Subcutaneous abdominal adipose tissue (tissue), 5 donors: ENCODE data around the gene BLCAP.
"Not testable (repeated sequence)": the region's sequence is repeated elsewhere in the genome, so short reads cannot be mapped to it uniquely, and the experiment has no call there.

Source experiments
- H3K27ac ChIP-seq: one replicate; pipeline ENCODE4 v1.7.0; 2013; ENCODE audit warnings: low read depth, mild to moderate bottlenecking, inconsistent platforms, low read length, moderate library complexity
- H3K27me3 ChIP-seq, 5 donors: one replicate each; pipeline ENCODE4 v1.7.0; 2013; ENCODE audit warnings: low read length in 5 of 5, inconsistent platforms in 1 of 5; ENCODE audit not compliant: control insufficient read depth in 5 of 5, insufficient read depth in 4 of 5
- H3K36me3 ChIP-seq, 5 donors: one replicate each; pipeline ENCODE4 v1.7.0; 2013; ENCODE audit warnings: low read length in 5 of 5; ENCODE audit not compliant: control insufficient read depth in 5 of 5, insufficient read depth in 5 of 5
- H3K4me1 ChIP-seq, 5 donors: one replicate each; pipeline ENCODE4 v1.7.0; 2013; ENCODE audit warnings: low read length in 5 of 5, mild to moderate bottlenecking in 3 of 5, moderate library complexity in 1 of 5; ENCODE audit not compliant: control insufficient read depth in 5 of 5, insufficient read depth in 5 of 5
- H3K4me3 ChIP-seq, 5 donors: one replicate each; pipeline ENCODE4 v1.7.0; 2013; ENCODE audit warnings: low read length in 5 of 5, low read depth in 1 of 5
- H3K9ac ChIP-seq, 5 donors: one replicate each; pipeline ENCODE4 v1.7.0; 2013; ENCODE audit warnings: low read length in 5 of 5, mild to moderate bottlenecking in 4 of 5, moderate library complexity in 3 of 5
- H3K9me3 ChIP-seq, 5 donors: one replicate each; pipeline ENCODE4 v1.7.0; 2013; ENCODE audit warnings: low read length in 5 of 5; ENCODE audit not compliant: control insufficient read depth in 5 of 5
- donor health status: healthy.
- donor health status: healthy.
- donor health status: healthy.
- donor health status: healthy.
- donor health status: healthy.

BLCAP gene

DNA sequence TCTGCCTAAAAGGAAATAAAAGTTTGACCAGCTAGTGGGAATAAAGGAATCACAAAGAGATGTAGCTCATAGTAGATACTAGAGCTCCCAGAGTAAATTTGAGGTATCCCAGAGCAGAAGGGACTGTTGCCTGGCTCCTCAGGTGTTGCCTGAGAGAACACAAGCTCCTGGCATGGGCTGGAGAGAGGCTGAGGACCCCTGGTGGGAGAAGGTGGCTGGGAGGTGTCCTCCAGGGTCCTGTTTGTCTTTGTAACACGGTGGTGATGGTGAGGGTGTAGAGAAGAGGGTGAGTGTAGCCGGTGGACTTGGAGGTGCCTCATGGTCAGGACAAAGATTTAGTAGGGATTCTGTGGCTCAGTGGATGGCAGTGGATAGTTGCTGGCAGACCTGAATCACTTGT is 34.7 kb downstream of the BLCAP start:
- peaks cover 0 to 4% (median 0%) of the 10 kb centered on the region in 5 donors for H3K9me3 ChIP-seq
- H3K4me1 ChIP-seq = no peaks in the 10 kb centered on the region
- H3K27ac ChIP-seq = no peak overlapping the region
- no peak overlapping the region for H3K4me3 ChIP-seq
- no peaks in the 10 kb centered on the region for H3K27me3 ChIP-seq
- peaks cover 3 to 23% (median 6%) of the 10 kb centered on the region in 5 donors for H3K36me3 ChIP-seq
- H3K9ac ChIP-seq = no peak overlapping the region

DNA sequence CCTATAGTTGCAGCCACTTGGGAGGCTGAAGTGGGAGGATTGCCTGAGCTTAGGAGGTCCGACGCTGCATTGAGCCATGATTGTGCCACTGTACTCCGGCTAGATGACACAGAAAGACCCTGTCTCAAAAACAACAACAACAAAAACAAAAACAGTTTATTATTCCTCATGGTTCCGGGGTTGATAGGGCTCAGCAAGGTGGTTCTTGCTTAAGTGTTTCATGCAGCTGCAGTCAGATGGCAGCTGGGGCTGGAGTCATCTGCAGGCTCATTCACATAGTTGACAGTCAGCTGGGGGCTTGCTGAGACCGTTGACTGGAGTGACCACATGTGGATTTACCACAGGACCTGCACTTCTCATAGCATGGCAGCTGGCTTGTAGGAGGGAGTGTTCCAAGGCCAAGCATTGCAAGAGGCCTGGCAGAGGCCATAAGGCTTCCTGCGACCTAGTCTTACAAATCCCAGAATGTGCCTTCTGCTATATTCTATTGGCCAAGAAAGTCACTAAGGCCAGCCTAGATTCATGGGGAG is 35.5 kb downstream of the BLCAP start:
- H3K9me3 ChIP-seq = peaks cover 0 to 4% (median 0%) of the 10 kb centered on the region in 5 donors
- H3K27me3 ChIP-seq = no peaks in the 10 kb centered on the region
- no peak overlapping the region for H3K27ac ChIP-seq
- no peaks in the 10 kb centered on the region for H3K4me1 ChIP-seq
- no peak overlapping the region for H3K9ac ChIP-seq
- H3K4me3 ChIP-seq = no peak overlapping the region
- peaks cover under 1 to 23% (median 6%) of the 10 kb centered on the region in 5 donors for H3K36me3 ChIP-seq

DNA sequence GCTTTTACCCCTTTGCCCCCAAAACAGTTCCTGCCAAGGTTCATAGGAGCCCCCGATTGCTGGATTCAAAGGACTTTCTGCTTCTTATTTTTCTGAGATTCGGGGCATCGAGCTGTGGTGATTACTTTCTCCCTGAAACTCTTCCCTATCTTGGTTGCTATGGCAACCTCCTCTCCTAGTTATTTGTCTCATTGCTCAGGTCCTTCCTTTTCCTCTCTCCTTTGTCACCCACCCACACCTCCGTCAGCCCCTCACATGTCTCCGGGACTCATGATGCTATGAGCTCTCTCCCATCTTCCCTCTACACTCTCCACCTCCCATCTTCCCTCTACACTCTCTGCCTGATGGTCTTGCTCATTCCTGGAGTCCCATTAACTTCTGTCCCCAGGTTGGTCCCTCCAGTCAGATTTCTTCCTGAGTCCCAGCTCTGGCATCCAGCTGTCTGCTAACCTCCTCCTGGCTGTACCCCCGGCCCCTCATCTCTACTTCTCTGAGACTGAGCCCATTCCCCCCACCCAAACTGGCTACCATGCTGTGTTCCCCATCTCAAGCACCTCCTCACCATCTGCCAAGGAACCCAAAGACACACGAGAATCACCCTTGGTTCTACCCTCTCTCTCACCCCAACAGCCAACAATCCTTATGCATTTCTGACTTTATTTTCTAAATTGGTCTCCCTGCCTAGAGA is 36.9 kb downstream of the BLCAP start:
- Histone ChIP-seq H3K27me3 (no peaks in the 10 kb centered on the region), H3K36me3 (peaks cover 0 to 23% (median 6%) of the 10 kb centered on the region in 5 donors), H3K9ac (no peak overlapping the region), H3K4me1 (peaks cover 0 to 7% (median 0%) of the 10 kb centered on the region in 5 donors), H3K9me3 (peaks cover 0 to 4% (median 0%) of the 10 kb centered on the region in 5 donors), H3K4me3 (no peak overlapping the region), H3K27ac (no peak overlapping the region)

DNA sequence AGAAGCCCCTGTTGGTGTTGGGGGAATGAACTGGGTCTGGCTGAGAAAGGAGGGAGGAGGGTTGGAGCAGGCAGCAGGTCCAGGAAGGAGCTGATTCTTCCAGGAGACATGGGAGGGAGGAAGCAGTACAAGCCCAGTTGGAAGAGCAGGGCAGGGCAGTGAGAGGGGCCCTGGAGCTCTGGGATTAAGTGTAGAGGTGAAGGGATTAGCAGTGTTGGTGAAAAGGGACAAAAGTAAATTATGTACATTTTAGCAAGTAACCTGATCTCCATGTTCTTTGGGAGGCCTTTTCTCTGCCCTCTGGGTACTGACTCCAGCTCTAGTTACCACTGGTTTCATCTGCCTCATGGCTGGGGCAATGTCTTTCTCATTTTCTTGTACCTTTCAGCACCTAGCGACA is 41.5 kb downstream of the BLCAP start:
- H3K4me3 ChIP-seq, H3K9me3 ChIP-seq, H3K27me3 ChIP-seq, H3K27ac ChIP-seq, H3K9ac ChIP-seq, H3K36me3 ChIP-seq: not testable (repeated sequence)
- peaks cover under 1 to 15% (median 4%) of the 10 kb centered on the region in 5 donors for H3K4me1 ChIP-seq

DNA sequence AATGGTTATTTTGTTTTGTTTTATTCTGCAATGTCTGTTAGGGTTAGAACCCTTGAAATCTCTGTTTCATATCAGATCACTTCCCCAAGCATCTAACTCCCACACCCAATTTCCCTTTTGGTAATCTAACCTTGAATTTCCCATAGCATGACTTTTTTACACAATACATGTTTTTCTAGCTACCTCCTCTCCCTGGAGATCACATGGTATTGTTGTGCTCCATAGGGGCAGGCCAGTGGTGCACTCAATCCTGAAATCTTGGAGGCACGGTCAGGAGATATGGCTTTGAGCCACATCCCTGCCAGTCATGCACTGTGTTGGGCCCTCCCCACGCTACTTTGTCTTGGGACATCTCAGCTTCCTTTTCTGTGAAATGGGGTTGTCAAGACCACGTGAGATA is 43.3 kb downstream of the BLCAP start:
- Histone ChIP-seq H3K9ac (no peak overlapping the region), H3K4me1 (peaks cover 5 to 28% (median 20%) of the 10 kb centered on the region in 5 donors), H3K9me3 (no peaks in the 10 kb centered on the region), H3K4me3 (no peak overlapping the region), H3K27ac (no peak overlapping the region), H3K36me3 (no peaks in the 10 kb centered on the region), H3K27me3 (no peaks in the 10 kb centered on the region)

DNA sequence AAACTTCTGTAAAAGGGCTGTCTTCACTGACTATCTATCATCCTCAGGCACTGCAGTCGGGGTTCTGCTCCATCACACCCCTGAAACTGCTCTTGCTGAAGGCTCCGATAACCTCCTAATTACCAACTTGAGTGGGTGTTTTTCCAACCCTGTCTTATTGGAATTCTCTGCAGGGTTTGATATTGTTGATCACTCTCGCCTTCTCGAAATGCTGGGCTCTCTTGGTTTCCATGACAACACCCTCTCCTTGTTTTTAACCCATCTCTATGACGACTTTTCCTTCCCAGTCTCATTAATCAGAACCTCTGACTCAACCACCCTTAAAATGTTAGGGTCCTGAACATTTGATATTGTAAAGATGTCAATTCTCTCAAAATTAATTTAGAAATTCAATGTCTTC is 46.1 kb downstream of the BLCAP start:
- Histone ChIP-seq H3K9me3 (no peaks in the 10 kb centered on the region), H3K9ac (no peak overlapping the region), H3K4me3 (no peak overlapping the region), H3K27me3 (no peaks in the 10 kb centered on the region), H3K27ac (no peak overlapping the region), H3K4me1 (peaks cover 7 to 49% (median 36%) of the 10 kb centered on the region in 5 donors), H3K36me3 (no peaks in the 10 kb centered on the region)

DNA sequence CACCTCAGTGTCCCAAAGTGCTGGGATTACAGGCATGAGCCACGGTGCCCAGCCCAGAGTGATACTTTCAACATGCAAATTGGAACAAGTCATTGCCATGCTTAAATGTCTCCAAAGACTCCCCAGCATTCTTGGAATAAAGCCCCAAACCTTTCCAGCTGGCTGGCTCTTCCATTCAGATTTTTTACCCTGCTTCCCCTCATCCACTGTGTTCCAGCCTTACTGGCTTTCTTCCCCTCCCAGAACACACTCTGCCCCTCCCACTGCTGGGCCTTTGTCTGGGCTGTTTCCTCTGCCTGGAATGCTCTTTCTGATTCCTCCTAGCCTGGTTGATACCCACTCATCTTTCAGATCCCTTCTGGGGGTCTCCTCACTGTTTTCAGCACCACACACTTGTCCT is 46.8 kb downstream of the BLCAP start:
- Histone ChIP-seq H3K4me1 (peaks cover 7 to 51% (median 39%) of the 10 kb centered on the region in 5 donors), H3K27ac (peak overlapping the region; percentile 63), H3K9me3 (no peaks in the 10 kb centered on the region), H3K4me3 (no peak overlapping the region), H3K27me3 (no peaks in the 10 kb centered on the region), H3K9ac (peak overlapping the region in 1 of 5 donors; percentile 42), H3K36me3 (no peaks in the 10 kb centered on the region)

DNA sequence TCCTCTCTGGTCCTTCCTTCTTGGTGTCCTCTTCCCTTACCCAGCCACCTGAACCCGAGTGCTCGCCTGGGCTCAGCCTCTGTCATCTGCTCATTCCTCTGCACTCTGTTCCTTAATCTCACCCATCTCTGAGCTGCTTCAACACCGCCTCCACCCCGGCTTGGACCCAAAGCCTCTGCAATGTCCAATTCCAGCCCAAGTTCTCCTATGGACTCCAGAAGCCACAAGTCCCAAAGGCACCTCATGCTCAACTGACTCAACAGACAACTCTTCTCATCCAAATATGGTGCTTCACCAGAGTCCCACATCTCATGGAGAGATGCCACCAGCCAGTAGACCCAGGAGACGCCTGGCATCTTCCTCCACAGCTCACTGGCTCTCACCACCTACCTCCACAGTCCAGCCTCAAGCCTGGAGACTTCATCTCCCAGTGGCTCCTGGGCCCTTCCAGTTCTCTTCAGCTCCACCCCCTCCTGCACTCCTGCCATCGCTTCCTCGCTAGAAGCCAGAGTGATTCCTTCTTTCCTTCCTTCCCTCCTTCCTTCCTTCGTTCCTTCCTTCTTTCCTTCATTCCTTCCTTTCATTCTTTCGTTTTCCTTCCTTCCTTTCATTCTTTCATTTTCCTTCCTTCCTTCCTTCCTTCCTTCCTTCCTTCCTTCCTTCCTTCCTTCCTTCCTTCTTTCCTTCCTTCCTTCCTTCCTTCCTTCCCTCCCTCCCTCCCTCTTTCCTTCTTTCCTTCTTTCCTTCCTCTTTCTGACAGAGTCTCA is 47.6 kb downstream of the BLCAP start:
- Histone ChIP-seq H3K4me3 (peak overlapping the region in 1 of 5 donors; percentile 36), H3K36me3 (no peaks in the 10 kb centered on the region), H3K27me3 (no peaks in the 10 kb centered on the region), H3K9ac (peak overlapping the region in 2 of 5 donors; percentile 42 to 64), H3K4me1 (peaks cover 7 to 51% (median 39%) of the 10 kb centered on the region in 5 donors), H3K27ac (peak overlapping the region; percentile 63), H3K9me3 (peaks cover 0 to 6% (median 0%) of the 10 kb centered on the region in 5 donors)

DNA sequence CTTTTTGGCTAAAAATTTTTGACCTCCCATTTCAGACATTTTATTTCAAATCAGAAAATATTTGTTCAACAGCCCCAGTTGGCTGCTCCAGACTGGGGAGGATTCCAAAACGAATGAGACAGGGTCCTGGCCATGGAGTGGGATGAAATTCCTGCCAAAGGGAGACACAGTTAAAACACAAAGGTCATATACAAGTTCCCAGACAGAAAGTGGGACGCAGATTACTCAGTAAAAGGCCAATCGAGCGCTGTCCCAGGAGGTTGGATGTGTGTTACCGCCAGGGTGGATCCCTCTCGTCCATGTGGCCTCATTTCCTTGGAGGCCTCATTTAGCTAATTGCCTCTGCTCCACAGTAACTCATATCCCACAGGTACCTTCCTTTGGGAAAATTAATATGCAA is 48.4 kb downstream of the BLCAP start:
- H3K4me3 ChIP-seq = no peak overlapping the region
- peaks cover 7 to 48% (median 39%) of the 10 kb centered on the region in 5 donors for H3K4me1 ChIP-seq
- H3K27me3 ChIP-seq = no peaks in the 10 kb centered on the region
- peaks cover 0 to 6% (median 0%) of the 10 kb centered on the region in 5 donors for H3K9me3 ChIP-seq
- peak overlapping the region in 2 of 5 donors; percentile 42 to 64 for H3K9ac ChIP-seq
- H3K36me3 ChIP-seq = no peaks in the 10 kb centered on the region
- peak overlapping the region; percentile 63 for H3K27ac ChIP-seq

DNA sequence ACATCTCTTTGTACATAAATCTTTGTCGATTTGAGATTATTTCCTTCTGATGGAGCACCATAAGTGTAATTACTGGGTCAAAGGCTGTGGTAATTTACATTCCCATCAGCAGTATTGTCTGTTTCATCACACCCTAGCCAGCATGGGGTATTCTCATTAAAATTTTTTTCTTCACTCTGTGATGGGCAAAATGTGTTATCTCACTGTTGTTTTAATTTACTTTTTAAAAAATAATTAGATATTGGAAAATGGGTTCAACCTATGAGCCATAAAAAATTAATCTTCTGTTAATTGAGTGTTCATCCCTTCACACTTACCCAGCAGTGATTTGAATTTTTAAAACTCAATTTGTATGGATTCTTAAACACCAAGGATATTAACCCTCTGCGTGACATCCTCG is 50.6 kb downstream of the BLCAP start:
- Histone ChIP-seq H3K4me1 (peaks cover 7 to 48% (median 39%) of the 10 kb centered on the region in 5 donors), H3K9me3 (peaks cover 0 to 6% (median 0%) of the 10 kb centered on the region in 5 donors), H3K27me3 (no peaks in the 10 kb centered on the region), H3K9ac (no peak overlapping the region), H3K36me3 (no peaks in the 10 kb centered on the region), H3K27ac (no peak overlapping the region), H3K4me3 (no peak overlapping the region)
